ENCODE results near the gene ZFHX3.

ZFHX3 gene

GRCh38 chr16:73057291-73058210 is 9.6 kb upstream of the ZFHX3 start:
- DNase-seq (ENCODE audit: insufficient read length, low spot score) (peak; percentile 63), FAIRE-seq (peak; percentile 39)

DNA sequence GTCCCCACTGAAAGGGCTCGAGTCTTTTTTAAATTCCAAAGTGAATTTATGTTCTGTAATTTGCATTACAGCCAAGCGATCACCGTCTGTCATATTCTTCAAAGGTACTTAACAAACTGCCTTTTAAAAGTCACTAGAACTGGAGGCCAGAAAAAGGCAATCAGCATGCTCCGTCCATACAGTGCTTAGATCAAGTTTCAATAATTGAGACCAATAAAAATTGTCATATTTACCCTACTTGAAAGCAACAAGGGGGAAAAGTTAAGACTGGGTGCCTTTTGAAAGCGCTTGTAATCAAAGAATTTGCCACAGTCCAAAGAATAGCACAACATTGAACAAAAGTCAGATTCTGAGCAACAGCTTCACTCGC is 9.0 kb upstream of the ZFHX3 start:
- no peak for FAIRE-seq
- DNase-seq (ENCODE audit: insufficient read length, low spot score) = no peak

DNA sequence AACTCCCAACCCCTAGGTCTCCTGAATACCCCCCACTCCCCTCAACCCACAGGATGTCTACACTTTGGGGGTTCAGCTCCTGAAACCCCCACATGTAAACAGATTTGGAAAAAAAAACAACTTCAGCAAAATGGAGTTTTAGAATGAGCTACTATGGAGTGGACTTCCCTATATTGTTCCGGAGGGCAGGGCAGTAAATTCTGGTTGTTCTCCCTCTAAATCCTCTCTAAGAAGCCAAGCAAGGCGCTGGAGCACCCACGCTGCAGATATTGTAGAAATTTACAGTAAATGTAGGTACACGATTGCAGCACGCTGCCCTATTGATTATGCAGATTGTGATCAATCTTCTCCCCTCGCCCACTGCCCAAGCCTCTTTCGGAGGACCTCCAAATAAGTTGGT is 8.5 kb upstream of the ZFHX3 start:
- no peak for DNase-seq (ENCODE audit: insufficient read length, low spot score)
- no peak for FAIRE-seq

- DNase-seq (ENCODE audit: insufficient read length, low spot score) = no peak
- no peak for FAIRE-seq
Observed at GRCh38 chr16:73054813-73055482, 7.0 kb upstream of the ZFHX3 start.

DNA sequence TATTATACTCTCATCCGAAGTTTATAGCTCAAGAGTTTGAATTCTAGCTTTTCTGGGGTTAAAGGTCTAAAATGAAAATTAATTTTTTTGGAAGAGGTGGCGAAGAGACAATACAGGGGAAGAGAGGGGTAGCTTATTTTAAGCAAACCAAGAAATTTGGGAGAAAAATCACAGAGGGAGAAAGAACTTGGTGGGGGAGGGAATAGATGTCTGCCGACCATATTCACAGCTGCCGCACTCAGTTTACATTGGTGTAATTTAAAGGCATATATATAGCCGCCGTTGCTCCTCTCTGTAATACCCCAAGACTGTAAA is 6.5 kb upstream of the ZFHX3 start:
- DNase-seq (ENCODE audit: insufficient read length, low spot score) (no peak), FAIRE-seq (no peak)

DNA sequence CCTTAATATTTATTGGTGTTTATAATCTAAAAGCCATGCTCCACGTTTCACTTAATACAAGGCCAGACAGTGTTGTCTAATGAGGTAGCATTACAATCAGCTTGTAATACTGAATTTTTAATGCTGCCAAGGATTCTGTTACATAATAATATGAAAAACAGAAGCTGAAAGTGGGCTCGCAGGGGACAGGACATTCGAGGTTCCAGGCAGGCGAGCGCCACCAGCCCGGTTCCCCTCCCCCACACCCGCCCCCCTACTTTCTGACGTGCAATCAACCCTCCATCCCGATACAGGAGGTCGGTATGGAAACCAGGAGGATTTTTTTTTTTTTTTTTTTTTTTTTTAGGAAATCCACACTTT is 6.2 kb upstream of the ZFHX3 start:
- DNase-seq (ENCODE audit: insufficient read length, low spot score) (no peak), FAIRE-seq (no peak)

DNA sequence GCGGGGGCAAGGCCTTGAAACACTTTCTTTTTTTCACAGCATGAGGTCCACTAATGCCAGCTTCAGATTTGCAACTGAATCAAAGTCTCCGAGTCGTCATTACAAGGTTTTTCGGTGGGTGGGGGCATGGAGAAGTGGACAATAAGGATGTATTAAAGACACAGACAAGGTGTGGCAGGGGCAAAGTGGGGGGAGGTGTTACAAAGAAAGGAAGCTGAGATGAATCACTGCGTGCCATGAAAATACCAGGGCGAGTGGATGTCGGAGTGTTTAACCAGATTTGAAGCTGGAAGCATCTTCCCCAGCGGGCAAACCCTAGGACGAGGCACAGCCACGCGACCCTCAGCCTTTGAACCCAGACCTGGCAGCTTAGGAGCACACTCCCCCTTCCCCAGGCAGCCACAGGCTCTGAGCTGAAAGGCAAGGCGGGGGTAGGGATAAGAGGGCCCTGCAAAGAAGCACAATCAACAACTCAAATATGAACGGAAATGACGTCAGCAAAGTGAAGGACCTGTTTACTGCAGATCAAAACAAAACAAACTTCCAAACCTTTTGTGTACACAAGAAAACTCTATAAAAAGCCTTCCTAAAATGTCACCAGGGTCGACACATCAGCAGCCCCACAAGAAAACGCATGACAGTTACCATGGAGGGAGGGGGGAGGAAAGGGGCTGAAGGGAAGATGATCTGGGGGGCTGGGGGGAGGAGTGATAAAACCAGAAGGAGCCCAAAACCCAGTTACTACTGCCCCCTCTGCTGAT is 5.6 kb upstream of the ZFHX3 start:
- DNase-seq (ENCODE audit: insufficient read length, low spot score) (no peak), FAIRE-seq (no peak)

- no peak for DNase-seq (ENCODE audit: insufficient read length, low spot score)
- no peak for FAIRE-seq
Observed at GRCh38 chr16:73053038-73053363, 5.1 kb upstream of the ZFHX3 start.

- FAIRE-seq (no peak), DNase-seq (ENCODE audit: insufficient read length, low spot score) (no peak)
Observed at GRCh38 chr16:73052576-73052975, 4.6 kb upstream of the ZFHX3 start.

DNA sequence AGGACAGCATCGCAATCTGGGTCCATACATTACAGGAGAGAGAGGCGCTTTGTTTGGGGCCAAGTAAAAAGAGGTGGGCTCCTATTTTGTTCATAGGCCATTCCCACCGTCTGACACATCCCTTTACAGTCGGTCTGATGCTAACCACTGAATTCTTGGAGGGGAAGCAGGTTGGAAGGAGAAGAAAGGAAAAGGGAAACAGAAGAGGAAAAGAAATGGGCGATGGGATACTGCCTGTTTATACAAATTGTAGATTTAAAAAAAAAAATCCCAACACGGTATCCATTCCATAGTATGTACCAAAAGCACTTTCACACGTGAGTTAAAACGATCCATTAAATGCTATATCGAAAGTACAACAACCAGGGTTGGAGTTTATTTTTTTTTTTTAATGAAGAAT is 4.0 kb upstream of the ZFHX3 start:
- no peak for DNase-seq (ENCODE audit: insufficient read length, low spot score)
- no peak for FAIRE-seq

GRCh38 chr16:73051226-73051625 is 3.3 kb upstream of the ZFHX3 start:
- FAIRE-seq (no peak), DNase-seq (ENCODE audit: insufficient read length, low spot score) (no peak)

DNA sequence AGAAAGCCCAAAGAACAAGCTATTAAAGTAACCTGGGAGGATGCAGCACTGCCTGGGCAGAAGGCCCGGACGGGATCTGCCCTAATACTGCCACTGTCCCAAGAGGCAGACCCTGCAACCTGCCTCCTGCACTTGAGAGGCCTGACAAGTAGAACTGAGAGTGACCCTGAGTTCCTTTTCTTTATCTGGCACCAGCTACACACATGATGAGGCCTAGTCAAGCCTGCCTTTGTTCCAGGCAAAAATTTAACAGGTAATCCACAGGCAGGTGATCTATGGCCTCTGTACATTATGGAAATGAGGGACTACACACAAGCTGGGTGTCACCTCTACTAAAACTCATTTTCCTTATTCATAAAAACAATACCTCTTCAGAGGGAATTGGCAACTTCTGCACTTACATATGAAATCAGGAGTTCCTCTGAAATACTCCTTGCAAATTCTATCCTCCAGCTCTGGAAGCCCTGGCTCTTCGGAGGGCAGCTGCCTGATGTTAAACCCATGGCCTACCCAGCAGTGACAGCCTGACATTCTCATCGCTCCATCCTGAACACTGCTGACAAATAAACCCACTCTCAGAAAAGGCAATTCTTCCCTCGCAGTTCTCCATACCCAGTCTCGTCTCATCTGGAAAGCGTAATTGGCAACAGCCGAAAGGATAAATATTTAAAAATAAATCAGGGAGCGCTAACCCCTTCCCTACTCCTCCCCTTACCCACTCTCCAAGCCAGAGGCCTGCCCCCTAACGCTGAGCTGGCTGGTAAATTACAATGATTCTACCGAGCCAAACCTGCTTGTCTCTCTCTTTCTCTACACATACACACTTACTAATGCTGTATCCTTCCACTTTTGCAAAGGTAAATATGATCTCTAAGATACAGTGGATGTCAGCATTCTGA is 2.5 kb upstream of the ZFHX3 start:
- FAIRE-seq = no peak
- DNase-seq (ENCODE audit: insufficient read length, low spot score) = no peak

DNA sequence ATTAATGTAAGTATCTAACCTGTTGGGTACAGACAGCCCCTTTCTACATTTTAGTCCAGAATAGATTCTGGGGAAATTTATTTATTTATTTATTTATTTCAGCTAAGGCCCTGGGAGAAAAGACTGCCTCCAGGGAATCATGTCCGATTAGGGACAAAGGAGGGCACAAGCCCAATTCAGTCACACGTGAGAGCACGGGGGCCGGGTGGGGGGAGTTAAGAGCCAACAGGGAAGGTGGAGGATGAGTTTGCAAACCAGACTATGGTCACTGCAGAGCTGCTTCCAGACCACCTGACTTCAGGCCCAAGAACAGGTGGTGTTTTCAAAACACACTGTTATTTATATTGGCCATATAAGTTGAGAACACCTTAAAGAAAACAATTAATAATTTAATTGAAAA is 1.6 kb upstream of the ZFHX3 start:
- no peak for DNase-seq (ENCODE audit: insufficient read length, low spot score)
- no peak for FAIRE-seq

GRCh38 chr16:73049091-73049490 is 1.2 kb upstream of the ZFHX3 start:
- FAIRE-seq = no peak
- no peak for DNase-seq (ENCODE audit: insufficient read length, low spot score)

DNA sequence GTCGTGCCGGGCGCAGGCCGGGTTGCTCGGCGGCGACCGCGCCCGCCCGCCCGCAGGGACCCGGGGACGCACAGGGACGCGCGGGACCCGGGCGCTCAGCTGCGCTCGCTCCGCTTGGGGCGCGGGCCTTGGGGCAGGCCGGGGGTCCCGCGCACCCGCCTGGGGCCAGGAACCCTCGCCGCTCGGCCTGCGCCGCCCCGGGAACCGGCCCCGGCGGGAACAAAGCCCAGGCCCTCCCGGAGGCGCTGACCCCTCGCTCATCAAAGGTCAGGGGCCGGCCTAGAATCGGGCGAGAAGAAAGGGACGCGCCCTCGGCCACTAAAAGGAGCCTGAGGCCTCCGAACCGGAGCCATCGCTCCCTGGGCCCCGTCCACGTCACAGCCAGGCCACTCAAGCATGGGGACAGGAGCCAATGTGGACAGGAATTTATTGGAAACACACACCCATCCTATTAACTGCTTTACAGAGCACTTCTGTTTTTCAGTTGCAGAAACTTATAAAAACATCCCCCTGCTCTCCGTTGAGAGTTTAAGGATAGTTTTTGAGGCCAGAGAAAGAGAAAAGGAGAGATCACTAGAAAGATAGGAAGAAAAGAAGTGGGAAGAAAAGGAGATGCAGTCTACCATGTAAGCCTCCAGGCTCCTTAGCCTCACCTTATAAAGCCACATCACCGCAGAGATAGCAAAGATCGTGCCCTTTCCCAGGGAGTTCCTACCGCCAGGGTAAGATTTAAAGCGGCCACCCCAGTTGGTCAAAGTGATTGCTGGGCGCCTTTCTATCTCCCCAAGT is 558 bp upstream of the ZFHX3 start:
- FAIRE-seq (no peak), DNase-seq (ENCODE audit: insufficient read length, low spot score) (no peak)

DNA sequence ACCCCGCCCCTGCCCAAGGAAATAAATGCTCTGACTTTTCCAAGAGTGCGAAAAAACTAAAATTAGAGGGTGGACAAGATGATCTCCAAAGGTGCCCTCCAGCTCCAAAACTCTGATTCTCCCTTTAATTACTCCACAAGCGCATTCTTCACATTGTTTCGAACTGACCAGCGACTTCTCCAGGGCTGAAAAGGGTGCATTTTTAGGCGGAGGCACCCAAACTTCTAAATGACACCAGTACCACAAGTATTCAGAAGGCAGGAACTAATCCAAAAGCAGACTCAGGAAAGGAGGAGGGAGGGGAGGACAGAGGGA is 750 bp downstream of the ZFHX3 start:
- FAIRE-seq = no peak
- no peak for DNase-seq (ENCODE audit: insufficient read length, low spot score)

DNA sequence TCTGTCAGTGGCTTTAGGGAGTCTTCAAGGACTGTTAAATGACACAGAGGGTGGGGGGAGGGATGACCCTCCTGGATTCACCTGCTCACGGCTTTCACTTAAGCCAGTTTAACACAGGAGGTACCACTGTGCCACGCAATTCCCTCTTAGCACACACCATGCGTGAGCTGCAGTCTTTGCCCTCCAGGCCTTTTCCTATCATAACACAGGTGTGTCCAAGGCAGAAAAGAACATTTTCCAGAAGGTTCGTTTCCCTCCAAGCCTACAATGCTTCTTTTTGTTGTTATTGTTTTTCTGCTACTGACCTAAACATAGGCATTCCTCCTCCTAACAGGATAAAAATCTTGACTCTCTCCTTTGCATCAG is 1.1 kb downstream of the ZFHX3 start:
- DNase-seq (ENCODE audit: insufficient read length, low spot score) = no peak
- FAIRE-seq = no peak

GRCh38 chr16:73046202-73046848 is 1.6 kb downstream of the ZFHX3 start:
- no peak for DNase-seq (ENCODE audit: insufficient read length, low spot score)
- FAIRE-seq = no peak

GRCh38 chr16:73043828-73044467 is 4.0 kb downstream of the ZFHX3 start:
- FAIRE-seq (no peak), DNase-seq (ENCODE audit: insufficient read length, low spot score) (no peak)
